22Rv1 (cell line): ENCODE data around the gene KIF3B.

Experiments used
- H3K27ac ChIP-seq: fragments of 450-650 bp; 2 replicates; pipeline ENCODE4 v1.5.1; 2017
- CTCF ChIP-seq: fragments of 450-650 bp; IDR thresholded peaks from 2 replicates; pipeline ENCODE4 v1.5.1; 2017; ENCODE audit warnings: mild to moderate bottlenecking
- ZFX ChIP-seq: fragments of 450-650 bp; IDR thresholded peaks from 2 replicates; pipeline ENCODE4 v1.6.1; 2017; ENCODE audit warnings: antibody characterized with exemption, borderline replicate concordance

The KIF3B gene

GRCh38 chr20:32232326-32232886 lies 45.0 kb upstream of the KIF3B start:
- no peak for TF ChIP-seq CTCF
- TF ChIP-seq ZFX = no peak
- H3K27ac ChIP-seq = no peak overlapping the region

- TF ChIP-seq ZFX (no peak), CTCF (no peak)
- no peak overlapping the region for H3K27ac ChIP-seq
Measured at GRCh38 chr20:32233286-32233685, 44.2 kb upstream of the KIF3B start.

GRCh38 chr20:32234135-32234808 lies 43.2 kb upstream of the KIF3B start:
- H3K27ac ChIP-seq = no peak overlapping the region
- no peak for TF ChIP-seq CTCF
- no peak for TF ChIP-seq ZFX

GRCh38 chr20:32235331-32236047 lies 42.0 kb upstream of the KIF3B start:
- TF ChIP-seq CTCF = no peak
- TF ChIP-seq ZFX = no peak
- H3K27ac ChIP-seq = no peak overlapping the region

GRCh38 chr20:32236048-32236533 lies 41.4 kb upstream of the KIF3B start:
- TF ChIP-seq CTCF (no peak), ZFX (no peak)
- no peak overlapping the region for H3K27ac ChIP-seq

DNA sequence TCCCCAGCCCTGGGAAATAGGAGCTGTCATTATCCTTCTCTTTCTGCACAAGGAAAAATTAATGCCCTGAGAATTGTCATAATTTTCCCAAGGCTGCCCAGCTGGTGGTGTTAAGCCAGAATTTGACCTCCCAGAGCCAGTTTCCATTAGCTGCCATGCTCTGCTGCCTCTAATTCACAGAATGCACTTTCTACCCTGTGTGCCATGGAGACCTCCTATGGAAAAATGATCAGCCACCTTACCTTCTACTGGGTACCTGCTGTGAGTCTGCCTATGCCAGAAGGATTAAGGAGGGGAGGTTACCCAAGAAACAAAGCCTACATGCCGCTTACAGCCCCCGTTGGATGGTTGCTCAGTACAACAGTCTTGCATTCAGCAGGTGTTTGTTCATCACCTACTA lies 40.6 kb upstream of the KIF3B start:
- TF ChIP-seq CTCF = no peak
- TF ChIP-seq ZFX = no peak
- no peak overlapping the region for H3K27ac ChIP-seq

GRCh38 chr20:32237419-32237818 lies 40.0 kb upstream of the KIF3B start:
- no peak overlapping the region for H3K27ac ChIP-seq
- TF ChIP-seq ZFX = no peak
- no peak for TF ChIP-seq CTCF
